Stimulated activated CD4-positive, alpha-beta T cell treated with anti-CD3 and anti-CD28 coated beads, Interleukin-4, amount 100 ng/mL, for 48 hours (primary cell): ENCODE measurements around the gene GRIN2C.

Source experiments
- DNase-seq, 2 donors: peaks; one replicate each; pipeline ENCODE4 v3.0.0-alpha.2; 2020; ENCODE audit warnings: low read depth in 2 of 2

The GRIN2C gene

DNA sequence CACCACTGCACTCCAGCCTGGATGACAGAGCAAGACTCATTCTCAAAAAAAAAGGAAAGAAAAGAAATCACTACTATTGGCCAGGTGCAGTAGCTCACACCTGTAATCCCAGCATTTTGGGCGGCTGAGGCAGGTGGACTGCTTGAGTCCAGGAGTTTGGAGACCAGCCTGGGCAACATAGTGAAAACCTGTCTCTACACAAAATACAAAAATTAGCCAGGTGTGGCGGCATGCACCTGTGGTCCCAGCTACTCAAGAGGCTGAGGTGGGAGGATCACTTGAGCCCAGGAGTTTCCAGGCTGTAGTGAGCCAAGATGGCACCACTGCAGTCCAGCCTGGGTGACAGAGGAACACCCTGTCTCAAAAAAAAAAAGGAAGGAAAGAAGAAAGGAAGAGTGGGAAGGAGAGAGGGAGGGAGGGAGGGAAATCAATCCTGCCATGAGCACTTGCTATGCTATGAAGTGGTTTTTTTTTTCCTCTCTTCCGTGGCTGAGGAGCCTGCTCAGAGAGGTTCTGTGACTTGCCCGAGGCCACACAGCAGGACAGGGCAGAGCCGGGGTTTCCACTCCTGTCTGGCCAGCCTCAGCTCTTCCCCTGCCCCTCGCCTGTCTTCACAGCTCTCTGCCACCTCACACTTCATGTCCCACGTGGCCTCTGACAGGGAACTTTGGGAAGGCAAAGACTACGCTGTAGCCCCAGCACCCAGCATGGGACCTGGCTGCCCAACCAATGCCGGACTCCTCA, 10.9 kb downstream of the GRIN2C start:
- DNase-seq, result no peak

DNA sequence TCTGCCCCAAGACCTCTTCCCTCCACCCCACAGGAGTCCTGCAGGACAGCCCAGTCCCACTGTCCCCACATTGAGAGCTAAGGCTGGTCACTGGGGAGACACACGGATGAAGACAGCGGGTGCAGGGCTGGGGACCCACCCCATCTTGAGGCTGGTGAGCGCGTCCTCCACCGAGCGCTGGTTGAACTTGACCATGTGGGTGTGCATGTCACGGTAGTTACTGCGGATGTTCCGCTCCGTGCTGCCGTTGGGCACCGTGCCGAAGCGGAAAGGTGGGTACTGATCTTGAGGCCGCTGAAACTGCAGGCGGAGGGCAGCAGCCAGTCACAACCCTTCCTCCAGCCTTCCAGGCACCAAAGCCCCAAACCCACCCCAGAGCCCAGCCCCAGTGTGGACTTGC, 13.1 kb downstream of the GRIN2C start:
- no peak for DNase-seq

DNA sequence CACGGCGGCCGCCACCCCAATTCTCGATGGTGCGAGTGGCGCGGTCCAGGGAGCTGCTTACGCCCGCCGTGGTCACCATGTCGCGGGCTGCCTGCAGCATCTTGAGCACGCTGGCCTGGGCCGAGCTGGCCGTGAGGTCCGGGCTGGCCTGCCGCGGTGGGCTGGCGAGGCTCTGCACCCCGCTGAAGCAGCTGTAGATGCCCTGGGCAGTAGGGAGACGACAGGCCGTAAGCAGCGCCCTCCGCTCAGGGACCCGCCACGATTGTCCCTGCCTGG, 16.4 kb downstream of the GRIN2C start:
- no peak for DNase-seq

DNA sequence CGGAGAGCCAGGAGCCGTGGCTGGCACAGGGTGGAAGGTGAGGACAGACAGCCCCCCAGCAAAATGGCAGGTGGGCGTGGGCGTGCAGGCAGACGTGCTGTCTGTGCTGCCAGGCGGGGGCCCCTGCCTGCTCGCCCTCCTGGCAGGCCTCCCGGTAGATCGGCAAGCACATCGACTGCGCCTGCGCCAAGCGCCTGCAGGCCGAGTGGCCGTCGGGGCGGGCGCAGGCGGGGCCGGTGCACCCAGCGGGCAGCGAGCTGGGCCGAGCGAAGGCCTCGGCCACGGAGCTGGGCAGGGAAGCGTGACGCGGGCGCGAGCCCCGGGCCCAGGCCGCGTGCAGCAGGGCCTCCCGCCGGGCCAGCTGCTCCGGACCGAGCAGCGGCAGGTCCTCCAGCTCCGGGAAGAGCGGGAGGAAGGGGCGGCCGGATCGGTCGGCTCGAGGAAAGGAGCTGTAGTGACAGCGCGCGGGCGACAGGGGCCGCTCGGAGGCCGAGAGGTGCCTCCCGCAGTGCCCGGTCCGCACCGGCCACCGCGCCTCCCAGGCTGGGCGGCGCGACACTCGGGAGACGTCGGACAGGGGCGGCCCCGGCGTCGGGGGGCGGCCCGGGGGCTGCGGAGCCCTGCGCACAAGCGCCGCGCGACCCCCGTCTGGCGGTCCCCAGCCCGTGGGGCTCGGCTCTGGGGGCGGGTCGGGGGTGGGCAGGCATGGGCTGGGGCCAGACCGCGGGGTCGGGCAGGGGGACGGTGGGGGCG, 16.9 kb downstream of the GRIN2C start:
- DNase-seq, result no peak

DNA sequence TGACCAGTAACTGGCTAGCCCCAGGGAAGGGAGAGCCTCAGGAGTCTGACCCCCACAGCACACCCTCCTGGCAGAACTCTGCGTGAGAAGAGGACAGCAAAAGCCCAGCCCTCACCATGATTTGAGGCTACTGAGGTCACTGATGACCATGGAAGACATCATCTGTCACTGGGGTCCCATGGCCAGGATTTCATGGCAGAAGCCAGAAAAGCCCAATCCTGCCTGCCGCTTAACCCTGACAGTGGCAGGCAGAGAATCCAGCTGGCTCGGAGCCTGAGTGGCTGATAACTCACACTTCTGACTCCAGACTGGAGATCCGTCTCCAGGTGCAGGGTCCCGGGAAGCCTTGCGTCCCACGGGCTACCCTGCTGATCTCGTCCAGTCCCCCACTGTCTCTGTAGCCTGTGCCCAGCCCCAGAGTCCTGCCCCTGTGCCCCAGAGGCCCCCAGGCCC, 17.5 kb downstream of the GRIN2C start:
- no peak for DNase-seq

DNA sequence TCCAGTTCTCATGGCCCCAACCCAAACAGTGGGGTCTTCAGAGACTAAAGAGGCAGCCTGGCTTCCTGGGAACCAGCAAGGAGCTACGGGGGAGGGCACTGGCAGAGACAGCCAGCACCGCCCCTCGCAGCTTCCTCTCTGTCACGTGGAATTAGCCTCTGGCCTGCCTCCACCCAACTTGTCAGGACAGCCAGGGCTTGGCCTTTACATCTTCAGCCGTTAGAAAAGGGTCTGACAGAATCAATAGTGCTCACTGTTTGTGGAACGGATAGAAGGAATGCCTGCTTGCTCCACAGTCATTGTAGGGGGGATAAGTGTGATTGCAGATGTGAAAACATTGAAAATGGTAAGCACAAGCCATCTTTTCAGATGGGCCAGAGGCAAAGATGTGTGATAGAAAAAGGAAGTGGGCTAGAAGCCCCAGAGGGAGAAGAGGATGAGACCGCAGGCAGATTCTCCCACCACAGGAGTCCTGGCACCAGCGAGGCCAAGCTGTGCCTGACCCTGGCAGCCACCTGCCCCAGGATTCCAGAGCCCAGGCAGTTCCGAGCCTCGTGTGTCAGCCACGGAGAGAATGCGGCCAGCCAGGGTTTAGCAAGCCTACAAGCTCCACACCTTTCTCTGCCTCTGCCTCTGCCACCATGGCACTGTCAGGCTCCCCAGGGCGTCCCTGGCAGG, 18.6 kb downstream of the GRIN2C start:
- DNase-seq, result no peak

DNA sequence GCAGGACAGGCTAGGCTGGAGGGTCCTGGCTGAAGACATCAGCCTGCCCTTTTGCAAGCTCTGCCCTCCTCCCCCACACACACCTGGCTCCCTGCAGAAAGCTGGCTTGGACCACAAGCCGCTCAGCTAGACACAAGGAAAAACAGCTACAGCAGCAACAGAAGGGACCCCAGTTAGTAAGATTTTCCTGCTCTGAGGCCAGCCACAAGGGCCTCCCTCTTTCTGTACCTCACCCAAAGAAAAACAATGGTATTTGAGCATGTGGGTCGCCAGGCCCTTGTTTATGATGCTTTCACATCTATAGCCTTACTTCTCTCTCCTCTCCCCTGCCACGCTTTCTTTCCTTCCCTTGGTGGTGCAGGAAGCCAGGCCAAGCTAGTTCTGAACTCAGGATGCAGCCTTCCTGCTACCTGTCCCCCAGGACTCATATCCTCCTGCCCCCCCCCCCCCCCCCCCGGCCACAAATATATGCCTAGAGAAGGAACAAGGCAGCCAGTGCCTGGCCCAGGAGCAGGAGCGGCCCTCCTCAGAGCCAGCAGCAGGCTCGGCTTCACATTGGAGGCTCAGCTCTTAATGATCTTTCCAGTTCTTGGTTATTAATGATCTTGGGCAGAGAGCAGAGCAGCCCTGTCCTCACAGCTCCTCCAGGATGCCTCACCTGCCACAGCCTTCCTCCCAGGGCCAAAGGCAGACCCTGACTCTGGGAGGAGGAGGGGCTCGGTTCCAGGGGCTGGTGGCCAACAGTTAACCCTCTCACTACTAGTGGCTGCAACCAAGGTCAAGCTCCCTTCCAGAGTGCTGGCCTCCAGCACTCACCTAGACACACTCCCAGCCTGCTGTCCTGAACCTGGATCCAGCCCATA, 19.5 kb downstream of the GRIN2C start:
- DNase-seq, result no peak

DNA sequence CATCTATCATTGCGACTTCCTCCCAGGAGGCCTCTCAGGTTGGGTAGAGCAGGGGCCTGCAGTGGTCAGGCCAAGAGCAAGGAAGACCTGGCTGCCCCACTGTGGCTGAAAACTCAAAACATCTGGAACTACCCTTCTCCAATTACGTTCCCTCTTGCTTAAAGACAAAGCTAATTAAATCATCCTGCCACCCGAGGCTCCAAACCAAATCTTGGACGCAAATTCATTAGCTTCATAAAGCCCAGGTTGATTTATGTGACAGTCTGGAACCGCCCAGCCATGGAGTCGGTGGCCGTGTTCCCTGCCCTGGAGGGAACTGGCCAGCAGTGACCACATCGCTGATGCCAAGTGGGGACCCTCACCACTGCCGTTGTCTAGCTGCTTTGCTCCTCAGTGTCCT, 21.4 kb downstream of the GRIN2C start:
- no peak for DNase-seq

DNA sequence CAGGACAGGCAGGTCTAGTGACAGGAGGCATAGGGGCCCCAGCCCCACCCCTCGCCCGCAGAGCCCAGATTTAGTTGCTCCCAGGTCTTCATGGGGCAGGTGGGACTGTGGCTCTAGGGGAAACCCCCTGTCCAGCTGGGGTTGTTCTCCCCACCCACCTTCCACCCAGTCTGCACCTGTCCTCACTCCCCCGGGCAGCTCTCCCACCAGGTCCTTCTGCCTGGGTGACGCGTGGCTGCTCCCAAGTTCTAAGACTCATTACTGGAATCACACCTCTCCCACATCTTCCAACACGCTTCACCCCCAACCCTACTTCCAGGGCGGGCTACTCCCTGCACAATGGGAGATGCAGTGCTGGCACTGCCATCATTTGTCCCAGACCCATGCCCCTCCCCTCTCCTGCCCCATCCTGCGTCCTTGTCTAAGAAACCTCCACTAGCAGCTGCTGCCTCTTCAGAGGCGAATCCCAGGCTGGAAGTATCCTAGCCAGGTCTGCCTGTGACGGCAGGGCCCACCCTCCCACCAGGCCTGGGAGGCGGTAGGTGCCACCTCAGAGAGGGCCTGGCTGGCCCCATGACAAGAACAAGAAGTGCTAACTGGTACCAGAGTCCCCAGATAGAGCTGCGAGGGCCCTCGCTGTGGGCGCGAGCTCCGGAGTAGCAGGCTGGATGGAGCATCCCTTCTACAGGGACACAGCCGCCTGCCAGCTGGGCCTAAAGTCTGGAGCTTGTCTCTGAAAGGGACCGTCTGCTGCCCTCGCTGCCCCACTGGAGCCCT, 22.8 kb downstream of the GRIN2C start:
- DNase-seq, result no peak

DNA sequence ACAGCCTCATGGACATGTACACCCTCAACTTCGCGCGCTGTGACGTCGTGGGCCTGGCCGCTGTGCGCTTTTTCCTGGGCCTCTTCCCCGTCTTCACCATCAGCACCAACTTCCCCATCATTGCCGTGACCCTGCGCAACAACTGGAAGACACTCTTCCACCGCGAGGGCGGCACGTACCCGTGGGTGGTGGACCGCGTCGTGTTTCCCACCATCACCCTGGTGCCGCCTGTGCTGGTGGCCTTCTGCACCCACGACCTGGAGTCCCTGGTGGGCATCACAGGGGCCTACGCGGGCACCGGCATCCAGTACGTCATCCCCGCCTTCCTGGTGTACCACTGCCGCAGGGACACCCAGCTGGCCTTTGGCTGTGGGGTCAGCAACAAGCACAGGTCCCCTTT, 23.5 kb downstream of the GRIN2C start:
- no peak for DNase-seq

DNA sequence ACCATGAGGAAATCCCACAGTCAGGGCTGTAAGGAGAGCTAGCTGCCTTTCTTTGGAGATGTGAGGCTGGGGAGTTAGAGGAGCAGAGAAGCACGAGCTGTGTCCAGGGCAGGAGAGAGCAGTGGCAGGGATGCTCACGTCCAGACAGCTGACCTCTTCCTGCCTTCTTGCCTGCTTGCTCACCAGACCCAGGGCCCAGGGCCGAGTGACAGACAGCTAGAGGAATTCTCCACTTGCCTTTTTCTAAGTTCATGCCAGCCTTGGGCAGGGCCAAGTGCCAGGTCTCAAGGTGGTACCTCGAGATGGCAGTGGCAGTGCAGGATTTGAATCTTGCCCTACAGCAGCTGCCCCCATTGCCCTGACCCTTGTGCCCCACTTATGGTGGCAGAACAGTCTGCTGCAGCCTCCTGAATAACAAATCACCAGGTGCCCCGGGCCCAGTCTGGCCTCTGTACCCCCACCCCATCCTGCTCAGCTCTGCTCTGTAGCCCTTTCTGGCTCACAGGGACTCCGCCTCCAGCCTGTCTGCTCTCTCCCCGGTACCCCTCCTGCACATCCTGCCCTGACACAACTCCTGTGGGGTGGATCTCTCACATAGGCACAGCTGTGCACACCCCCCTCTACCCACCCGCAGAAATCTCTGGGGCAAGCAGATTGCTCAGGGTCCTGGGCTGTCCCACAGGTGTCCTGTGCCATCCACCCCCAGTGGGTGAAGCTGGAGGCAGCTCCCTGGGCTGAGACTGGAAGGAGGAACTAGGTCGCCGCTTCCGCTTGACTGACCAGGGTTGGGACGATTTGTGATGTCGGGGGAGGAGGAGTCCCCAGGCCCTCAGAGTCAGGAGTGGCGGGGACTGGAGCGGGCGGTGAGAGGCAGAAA, 25.9 kb downstream of the GRIN2C start:
- DNase-seq, result no peak

DNA sequence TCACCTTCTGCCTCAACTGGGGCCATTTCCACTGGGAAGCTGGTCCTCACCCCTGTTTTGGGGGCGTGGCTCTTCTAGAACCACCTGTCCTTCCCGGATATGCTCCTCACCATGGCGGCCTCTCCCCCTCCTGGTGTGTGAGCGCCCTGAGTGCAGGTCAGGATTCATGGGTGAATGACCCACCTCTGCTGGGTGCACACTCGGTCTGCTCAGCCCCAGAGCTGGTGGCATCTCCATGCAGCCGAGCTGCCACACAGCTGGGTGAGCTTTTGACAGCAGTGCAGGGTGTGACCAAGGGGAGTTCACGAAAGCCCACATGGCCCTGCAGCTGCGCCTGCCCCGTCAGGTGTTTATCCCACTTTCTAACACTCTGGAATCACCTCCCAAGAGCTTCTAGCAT, 27.3 kb downstream of the GRIN2C start:
- no peak for DNase-seq

DNA sequence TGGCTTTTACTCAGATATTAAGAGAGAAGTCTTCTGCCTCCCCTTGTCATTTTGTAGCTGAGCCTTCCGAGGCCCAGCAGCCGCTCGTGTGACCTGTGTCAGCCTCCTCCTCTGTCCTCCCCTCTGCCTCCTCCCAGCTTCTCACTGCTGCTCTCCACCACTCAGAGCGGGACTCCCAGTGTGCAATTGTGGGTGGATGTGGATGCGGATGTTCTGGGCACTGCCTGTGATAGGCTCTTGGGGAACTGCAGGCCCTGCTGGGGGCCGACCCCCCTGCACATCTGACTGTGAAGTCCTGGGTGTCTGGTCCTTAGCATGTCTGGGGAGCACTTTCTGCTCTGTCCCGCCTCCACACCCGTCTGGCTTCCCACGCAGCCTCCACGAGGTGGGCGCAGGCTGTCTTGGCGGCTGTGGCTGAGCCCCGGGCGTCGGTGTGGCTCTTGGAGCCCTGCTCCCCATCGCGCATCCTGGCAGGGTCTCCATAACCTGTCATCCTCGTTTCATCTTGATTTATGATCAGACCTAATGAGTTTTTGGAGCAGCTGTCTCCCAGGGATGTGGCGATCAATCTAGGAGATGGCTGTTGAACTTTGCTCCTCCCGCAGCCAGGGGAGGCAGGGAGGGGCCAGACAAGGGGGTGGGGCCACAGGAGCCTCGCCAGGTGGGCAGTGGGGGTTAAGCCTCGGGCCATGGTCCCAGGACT, 28.1 kb downstream of the GRIN2C start:
- DNase-seq, result no peak

DNA sequence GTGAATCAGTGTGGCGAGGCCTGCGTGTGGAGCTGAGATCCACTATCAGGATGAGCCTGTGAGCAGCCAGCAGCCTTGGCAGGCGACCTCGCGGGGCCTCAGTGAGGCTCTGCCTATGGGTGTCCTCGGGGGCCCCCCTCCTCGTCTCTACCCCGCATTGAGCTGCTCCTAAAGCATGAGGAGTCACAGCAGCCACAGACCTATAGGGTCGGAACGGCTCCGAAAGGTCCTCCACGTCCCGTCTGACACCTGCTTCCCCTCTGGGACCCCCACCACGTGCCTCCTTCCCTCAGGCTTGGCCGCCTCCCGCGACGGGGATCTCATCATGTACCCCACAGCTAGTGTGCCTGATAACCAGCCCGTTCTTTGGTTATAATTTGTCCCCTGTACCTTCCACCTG, 28.8 kb downstream of the GRIN2C start:
- no peak for DNase-seq

DNA sequence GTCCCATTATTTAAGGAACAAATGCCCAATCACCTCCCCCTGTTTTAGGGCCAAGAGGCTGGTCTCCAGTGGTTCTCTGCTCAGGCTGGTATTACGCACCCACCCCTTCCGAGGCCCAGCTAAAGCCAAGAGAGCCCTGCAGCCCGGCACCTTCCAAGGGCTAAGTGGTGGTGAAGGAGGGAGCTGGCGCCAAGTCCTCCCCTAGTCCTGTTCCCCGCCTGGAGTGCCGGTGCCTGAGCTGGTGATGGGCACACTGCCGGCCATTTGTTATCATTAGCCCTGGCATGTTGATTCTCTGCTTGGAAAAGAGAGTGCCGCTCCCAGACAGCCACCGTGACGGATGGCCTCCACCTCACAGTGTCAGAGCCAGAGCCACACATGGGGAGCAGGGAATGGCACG, 31.9 kb downstream of the GRIN2C start:
- DNase-seq, result no peak

DNA sequence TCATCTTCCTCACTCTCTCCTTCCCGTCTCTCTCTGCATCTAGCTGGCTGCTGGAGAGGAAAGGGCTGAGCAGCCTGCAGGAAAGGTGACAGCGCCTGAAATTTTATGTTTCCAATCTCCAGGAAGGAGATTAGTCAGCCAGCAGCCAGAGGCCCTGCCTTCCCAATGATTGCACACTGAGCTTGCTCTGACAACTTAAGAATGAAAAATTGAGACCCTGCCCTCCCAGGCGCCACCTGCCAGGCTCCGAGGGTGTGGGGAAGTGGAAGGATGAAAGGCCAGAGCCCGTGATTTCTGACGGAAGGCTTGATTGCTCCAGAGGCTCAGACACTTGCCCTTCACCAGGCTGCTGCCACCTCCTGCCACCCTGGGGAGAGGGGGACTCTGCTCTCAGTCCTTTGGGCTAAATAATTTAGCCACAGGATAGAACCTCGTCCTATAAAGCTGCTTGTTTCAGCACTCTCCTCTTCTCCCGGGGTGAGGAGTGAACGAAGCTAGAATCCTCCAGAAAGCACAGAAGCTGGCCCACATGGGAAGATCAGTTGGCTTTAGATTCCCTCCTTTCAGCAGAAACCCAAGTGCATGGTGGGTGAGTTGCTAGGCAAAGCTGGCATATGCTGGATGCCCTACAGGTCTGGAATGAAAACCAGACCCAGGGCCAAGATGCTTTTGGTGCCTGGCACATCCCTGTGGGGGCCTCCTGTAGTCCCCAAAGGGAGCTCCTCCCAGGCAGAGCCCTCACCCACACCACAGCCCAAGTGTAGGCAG, 33.5 kb downstream of the GRIN2C start:
- DNase-seq, result no peak

DNA sequence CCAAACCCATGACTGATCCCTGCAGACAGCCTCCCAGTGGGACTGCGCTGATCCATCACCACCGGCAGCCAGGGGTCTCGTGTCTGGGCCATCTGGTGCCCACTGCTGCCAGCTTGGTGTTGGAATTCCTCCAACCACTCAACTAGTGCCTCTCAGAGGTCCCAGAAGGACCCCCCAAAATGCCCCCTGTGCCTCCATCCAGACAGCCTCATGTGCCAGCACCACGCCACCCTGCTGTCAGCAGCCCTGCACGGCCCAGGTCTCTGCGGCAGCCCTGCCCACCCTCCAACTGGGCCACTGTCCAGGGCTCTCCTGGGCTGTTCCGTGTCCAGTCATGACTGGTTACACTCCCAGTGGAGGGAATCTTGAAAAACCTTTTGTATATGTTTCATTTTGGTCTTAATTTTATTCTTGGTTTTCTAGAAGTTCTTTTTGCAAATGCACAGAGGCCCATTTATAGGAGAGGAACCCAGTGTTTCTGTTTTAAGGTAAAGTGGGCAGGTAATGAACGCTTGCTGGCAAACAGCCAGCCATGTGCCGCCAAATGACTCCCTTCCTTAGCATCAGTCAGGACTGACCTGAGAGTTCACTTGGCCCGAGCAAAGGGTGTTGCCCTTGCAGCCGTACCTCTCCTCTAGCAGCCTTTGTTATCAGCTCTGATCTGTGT, 34.6 kb downstream of the GRIN2C start:
- DNase-seq, result no peak

DNA sequence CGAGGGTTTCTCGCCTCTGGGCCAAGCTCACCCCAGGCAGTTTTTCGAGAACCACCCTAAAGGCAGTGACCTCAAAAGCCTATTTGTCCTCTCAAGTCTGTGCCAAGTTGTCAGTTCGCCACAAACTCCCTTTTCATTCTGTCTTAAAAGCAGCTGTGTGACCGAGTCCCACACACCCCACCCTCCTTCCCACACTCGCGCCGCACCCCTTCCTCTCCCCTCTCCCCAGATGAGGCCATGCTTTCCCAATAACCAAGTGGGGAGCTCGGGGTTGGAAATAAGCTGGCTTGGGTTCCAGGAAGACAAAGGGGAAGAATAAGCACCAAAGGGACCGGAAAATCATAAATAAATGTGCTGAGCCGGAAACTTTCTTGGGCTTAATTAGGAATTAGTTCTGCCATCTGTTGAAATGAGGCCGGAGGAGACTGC, 36.7 kb downstream of the GRIN2C start:
- DNase-seq, result no peak
